ENCODE results near the gene AIRE.

AIRE gene

DNA sequence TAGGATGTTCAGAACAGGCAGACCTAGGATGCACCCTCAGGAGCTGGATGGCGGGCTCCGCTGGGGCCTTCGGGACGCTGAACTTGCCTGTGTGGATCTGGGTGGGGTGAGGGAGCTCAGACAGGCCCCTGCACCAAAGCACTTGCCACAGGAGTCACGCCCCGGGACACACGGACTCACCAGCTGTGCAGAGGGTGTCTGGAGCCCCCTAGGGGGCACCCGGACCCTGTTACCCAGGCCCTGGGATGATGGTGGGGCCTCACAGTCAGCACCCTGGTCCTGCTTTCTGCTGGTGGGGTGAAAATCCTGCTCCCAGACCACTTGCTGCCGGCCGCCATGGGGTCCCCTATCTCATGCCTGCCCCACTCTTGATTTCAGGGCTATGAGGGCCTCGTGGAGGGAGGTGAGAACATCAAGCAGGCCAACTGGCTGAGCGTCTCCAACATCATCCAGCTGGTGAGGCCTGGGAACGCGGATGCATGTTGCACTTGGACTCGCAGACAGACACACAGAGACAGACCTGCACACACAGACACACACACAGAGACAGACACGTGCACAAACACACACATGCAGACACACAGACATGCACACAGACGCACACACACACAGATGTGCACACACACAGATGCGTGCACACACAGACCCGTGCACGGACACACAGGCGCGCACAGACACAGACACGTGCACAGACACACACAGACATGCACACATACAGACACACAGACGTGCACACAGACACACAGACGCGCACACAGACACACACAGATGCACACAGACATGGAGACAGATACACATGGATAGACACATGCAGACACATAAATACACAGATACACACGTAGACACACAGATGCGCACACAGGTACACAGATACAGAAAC lies 25.2 kb downstream of the AIRE start:
- no peak for DNase-seq
- no peak overlapping the region for H2BK15ac ChIP-seq (ENCODE audit: low read depth, poor library complexity, severe bottlenecking)
- H3K4me3 ChIP-seq (ENCODE audit: insufficient read depth in 1 of 2, low read depth in 1 of 2, low read length in 2 of 2): no peak overlapping the region
- H3K27me3 ChIP-seq (ENCODE audit: control insufficient read depth in 1 of 2, insufficient read depth in 1 of 2, low read length in 2 of 2): no peaks in the 10 kb centered on the region
- no peak overlapping the region for H2BK120ac ChIP-seq (ENCODE audit: low read depth, low read length)
- no peak overlapping the region for H4K8ac ChIP-seq (ENCODE audit: low read length)
- no peak overlapping the region for H4K91ac ChIP-seq (ENCODE audit: low read length)
- no peak overlapping the region for H3K18ac ChIP-seq (ENCODE audit: low read depth in 1 of 2, low read length in 2 of 2)
- H3K9me3 ChIP-seq (ENCODE audit: control insufficient read depth, low read length): no peaks in the 10 kb centered on the region
- peaks cover 48 to 95% of the 10 kb centered on the region in 2 experiments for H3K36me3 ChIP-seq (ENCODE audit: control insufficient read depth in 1 of 2, insufficient read depth in 2 of 2, low read depth in 1 of 2, low read length in 2 of 2)
- no peak overlapping the region for H3K4ac ChIP-seq (ENCODE audit: low read depth in 1 of 2, low read length in 2 of 2)
- H3K14ac ChIP-seq (ENCODE audit: low read length in 2 of 2): no peak overlapping the region
- no peak overlapping the region for H3K4me2 ChIP-seq (ENCODE audit: low read length, poor library complexity, severe bottlenecking)
- H2AFZ ChIP-seq (ENCODE audit: low read depth, low read length): no peak overlapping the region
- no peak overlapping the region for H3K9ac ChIP-seq (ENCODE audit: low read length)
- no peak overlapping the region for H2BK12ac ChIP-seq (ENCODE audit: low read length in 2 of 2)
- H2AK5ac ChIP-seq (ENCODE audit: low read length, severe bottlenecking): no peak overlapping the region
- H3K79me1 ChIP-seq (replicated peaks; ENCODE audit: low read length, poor library complexity, severe bottlenecking): peaks cover 21% of the 10 kb centered on the region
- H2BK5ac ChIP-seq (ENCODE audit: low read depth, low read length, poor library complexity, severe bottlenecking): no peak overlapping the region
- H3K27ac ChIP-seq (ENCODE audit: low read length, poor library complexity, severe bottlenecking): no peak overlapping the region
- 96% methylated on average over 28 of the region's 28 CpGs for WGBS
- no peak overlapping the region for H3K23ac ChIP-seq (ENCODE audit: low read length in 2 of 2)
- H3K4me1 ChIP-seq (ENCODE audit: control insufficient read depth, insufficient read depth, low read depth, low read length): peaks cover 2% of the 10 kb centered on the region

DNA sequence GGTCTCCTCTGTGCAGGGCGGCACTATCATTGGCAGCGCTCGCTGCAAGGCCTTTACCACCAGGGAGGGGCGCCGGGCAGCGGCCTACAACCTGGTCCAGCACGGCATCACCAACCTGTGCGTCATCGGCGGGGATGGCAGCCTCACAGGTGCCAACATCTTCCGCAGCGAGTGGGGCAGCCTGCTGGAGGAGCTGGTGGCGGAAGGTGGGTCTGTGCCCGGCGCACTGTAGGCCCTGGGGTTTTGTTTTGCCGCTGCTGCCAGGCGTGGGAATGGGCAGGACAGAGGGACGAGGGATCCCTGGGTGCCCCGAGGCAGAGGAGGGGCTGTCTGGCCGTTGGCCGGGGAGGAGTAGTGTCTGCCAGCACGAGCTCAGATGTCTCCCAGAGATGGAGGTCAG lies 26.4 kb downstream of the AIRE start:
- H3K14ac ChIP-seq (ENCODE audit: low read length in 2 of 2): no peak overlapping the region
- H2BK5ac ChIP-seq (ENCODE audit: low read depth, low read length, poor library complexity, severe bottlenecking): no peak overlapping the region
- H3K36me3 ChIP-seq (ENCODE audit: control insufficient read depth in 1 of 2, insufficient read depth in 2 of 2, low read depth in 1 of 2, low read length in 2 of 2): peaks cover 57 to 96% of the 10 kb centered on the region in 2 experiments
- no peak overlapping the region for H3K18ac ChIP-seq (ENCODE audit: low read depth in 1 of 2, low read length in 2 of 2)
- no peaks in the 10 kb centered on the region for H3K27me3 ChIP-seq (ENCODE audit: control insufficient read depth in 1 of 2, insufficient read depth in 1 of 2, low read length in 2 of 2)
- no peak overlapping the region for H2AFZ ChIP-seq (ENCODE audit: low read depth, low read length)
- H3K9ac ChIP-seq (ENCODE audit: low read length): no peak overlapping the region
- H2AK5ac ChIP-seq (ENCODE audit: low read length, severe bottlenecking): no peak overlapping the region
- H3K23ac ChIP-seq (ENCODE audit: low read length in 2 of 2): no peak overlapping the region
- DNase-seq: no peak
- no peaks in the 10 kb centered on the region for H3K9me3 ChIP-seq (ENCODE audit: control insufficient read depth, low read length)
- no peaks in the 10 kb centered on the region for H3K4me1 ChIP-seq (ENCODE audit: control insufficient read depth, insufficient read depth, low read depth, low read length)
- H3K27ac ChIP-seq (ENCODE audit: low read length, poor library complexity, severe bottlenecking): no peak overlapping the region
- H4K91ac ChIP-seq (ENCODE audit: low read length): no peak overlapping the region
- no peak overlapping the region for H3K4me3 ChIP-seq (ENCODE audit: insufficient read depth in 1 of 2, low read depth in 1 of 2, low read length in 2 of 2)
- H3K4ac ChIP-seq (ENCODE audit: low read depth in 1 of 2, low read length in 2 of 2): no peak overlapping the region
- WGBS: 98% methylated on average over 22 of the region's 22 CpGs
- H2BK120ac ChIP-seq (ENCODE audit: low read depth, low read length): no peak overlapping the region
- H2BK12ac ChIP-seq (ENCODE audit: low read length in 2 of 2): no peak overlapping the region
- peaks cover 12% of the 10 kb centered on the region for H3K79me1 ChIP-seq (replicated peaks; ENCODE audit: low read length, poor library complexity, severe bottlenecking)
- no peak overlapping the region for H2BK15ac ChIP-seq (ENCODE audit: low read depth, poor library complexity, severe bottlenecking)
- no peak overlapping the region for H3K4me2 ChIP-seq (ENCODE audit: low read length, poor library complexity, severe bottlenecking)
- no peak overlapping the region for H4K8ac ChIP-seq (ENCODE audit: low read length)

DNA sequence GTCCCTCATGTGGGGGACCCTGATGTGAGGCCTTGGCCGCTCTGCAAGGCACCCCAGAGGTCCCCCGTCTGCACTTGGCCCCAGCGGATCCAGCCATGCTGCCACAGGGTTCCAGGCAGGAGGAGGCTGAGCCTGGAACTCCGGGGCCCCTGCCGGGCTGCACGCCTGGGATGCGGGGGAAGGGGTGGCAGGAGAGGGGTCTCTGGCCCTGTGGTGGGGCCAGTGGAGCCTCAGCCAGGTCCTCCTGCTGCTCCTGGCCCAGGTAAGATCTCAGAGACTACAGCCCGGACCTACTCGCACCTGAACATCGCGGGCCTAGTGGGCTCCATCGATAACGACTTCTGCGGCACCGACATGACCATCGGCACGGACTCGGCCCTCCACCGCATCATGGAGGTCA lies 27.0 kb downstream of the AIRE start:
- H2AFZ ChIP-seq (ENCODE audit: low read depth, low read length): no peak overlapping the region
- H3K9ac ChIP-seq (ENCODE audit: low read length): no peak overlapping the region
- H3K4me3 ChIP-seq (ENCODE audit: insufficient read depth in 1 of 2, low read depth in 1 of 2, low read length in 2 of 2): no peak overlapping the region
- H2BK120ac ChIP-seq (ENCODE audit: low read depth, low read length): no peak overlapping the region
- no peak overlapping the region for H4K91ac ChIP-seq (ENCODE audit: low read length)
- H2BK5ac ChIP-seq (ENCODE audit: low read depth, low read length, poor library complexity, severe bottlenecking): no peak overlapping the region
- H2BK15ac ChIP-seq (ENCODE audit: low read depth, poor library complexity, severe bottlenecking): no peak overlapping the region
- no peak overlapping the region for H3K27ac ChIP-seq (ENCODE audit: low read length, poor library complexity, severe bottlenecking)
- peaks cover 12% of the 10 kb centered on the region for H3K79me1 ChIP-seq (replicated peaks; ENCODE audit: low read length, poor library complexity, severe bottlenecking)
- no peak overlapping the region for H3K4ac ChIP-seq (ENCODE audit: low read depth in 1 of 2, low read length in 2 of 2)
- H3K4me2 ChIP-seq (ENCODE audit: low read length, poor library complexity, severe bottlenecking): no peak overlapping the region
- no peaks in the 10 kb centered on the region for H3K27me3 ChIP-seq (ENCODE audit: control insufficient read depth in 1 of 2, insufficient read depth in 1 of 2, low read length in 2 of 2)
- H2AK5ac ChIP-seq (ENCODE audit: low read length, severe bottlenecking): no peak overlapping the region
- no peak overlapping the region for H3K14ac ChIP-seq (ENCODE audit: low read length in 2 of 2)
- no peaks in the 10 kb centered on the region for H3K4me1 ChIP-seq (ENCODE audit: control insufficient read depth, insufficient read depth, low read depth, low read length)
- H3K9me3 ChIP-seq (ENCODE audit: control insufficient read depth, low read length): no peaks in the 10 kb centered on the region
- DNase-seq: no peak
- peaks cover 58 to 96% of the 10 kb centered on the region in 2 experiments for H3K36me3 ChIP-seq (ENCODE audit: control insufficient read depth in 1 of 2, insufficient read depth in 2 of 2, low read depth in 1 of 2, low read length in 2 of 2)
- no peak overlapping the region for H3K23ac ChIP-seq (ENCODE audit: low read length in 2 of 2)
- no peak overlapping the region for H4K8ac ChIP-seq (ENCODE audit: low read length)
- H3K18ac ChIP-seq (ENCODE audit: low read depth in 1 of 2, low read length in 2 of 2): no peak overlapping the region
- no peak overlapping the region for H2BK12ac ChIP-seq (ENCODE audit: low read length in 2 of 2)
- 97% methylated on average over 19 of the region's 19 CpGs for whole genome bisulfite sequencing

DNA sequence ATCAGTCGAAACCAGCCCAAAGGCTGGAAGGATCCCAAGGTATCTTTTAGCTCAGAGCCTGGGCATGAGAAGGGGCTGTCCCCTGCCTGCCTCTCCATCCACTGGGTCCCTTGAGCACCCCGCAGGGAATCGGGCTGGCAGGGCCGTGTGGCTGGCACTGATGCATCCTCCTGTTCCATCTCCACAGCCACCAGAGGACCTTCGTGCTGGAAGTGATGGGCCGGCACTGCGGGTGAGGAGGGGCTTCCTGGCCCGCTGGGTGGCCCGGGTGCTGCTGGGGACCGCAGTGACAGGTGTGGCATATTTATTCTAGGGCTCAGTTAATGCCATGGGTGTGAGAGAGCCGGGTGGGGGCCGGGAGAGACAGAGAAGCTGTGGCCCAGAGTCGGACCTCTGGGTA lies 27.8 kb downstream of the AIRE start:
- no peak overlapping the region for H2BK15ac ChIP-seq (ENCODE audit: low read depth, poor library complexity, severe bottlenecking)
- H2BK120ac ChIP-seq (ENCODE audit: low read depth, low read length): no peak overlapping the region
- H3K27me3 ChIP-seq (ENCODE audit: control insufficient read depth in 1 of 2, insufficient read depth in 1 of 2, low read length in 2 of 2): no peaks in the 10 kb centered on the region
- H2AFZ ChIP-seq (ENCODE audit: low read depth, low read length): no peak overlapping the region
- H3K9ac ChIP-seq (ENCODE audit: low read length): no peak overlapping the region
- peaks cover 12% of the 10 kb centered on the region for H3K79me1 ChIP-seq (replicated peaks; ENCODE audit: low read length, poor library complexity, severe bottlenecking)
- no peak overlapping the region for H3K23ac ChIP-seq (ENCODE audit: low read length in 2 of 2)
- peaks cover 58 to 99% of the 10 kb centered on the region in 2 experiments for H3K36me3 ChIP-seq (ENCODE audit: control insufficient read depth in 1 of 2, insufficient read depth in 2 of 2, low read depth in 1 of 2, low read length in 2 of 2)
- H2BK12ac ChIP-seq (ENCODE audit: low read length in 2 of 2): no peak overlapping the region
- H4K8ac ChIP-seq (ENCODE audit: low read length): no peak overlapping the region
- H3K14ac ChIP-seq (ENCODE audit: low read length in 2 of 2): no peak overlapping the region
- no peak for DNase-seq
- no peak overlapping the region for H3K27ac ChIP-seq (ENCODE audit: low read length, poor library complexity, severe bottlenecking)
- no peak overlapping the region for H2AK5ac ChIP-seq (ENCODE audit: low read length, severe bottlenecking)
- H3K9me3 ChIP-seq (ENCODE audit: control insufficient read depth, low read length): no peaks in the 10 kb centered on the region
- no peak overlapping the region for H3K18ac ChIP-seq (ENCODE audit: low read depth in 1 of 2, low read length in 2 of 2)
- no peaks in the 10 kb centered on the region for H3K4me1 ChIP-seq (ENCODE audit: control insufficient read depth, insufficient read depth, low read depth, low read length)
- no peak overlapping the region for H3K4me2 ChIP-seq (ENCODE audit: low read length, poor library complexity, severe bottlenecking)
- H4K91ac ChIP-seq (ENCODE audit: low read length): no peak overlapping the region
- H3K4ac ChIP-seq (ENCODE audit: low read depth in 1 of 2, low read length in 2 of 2): no peak overlapping the region
- H3K4me3 ChIP-seq (ENCODE audit: insufficient read depth in 1 of 2, low read depth in 1 of 2, low read length in 2 of 2): no peak overlapping the region
- H2BK5ac ChIP-seq (ENCODE audit: low read depth, low read length, poor library complexity, severe bottlenecking): no peak overlapping the region
- 96% methylated on average over 13 of the region's 13 CpGs for WGBS

Data from mesenchymal stem cell (in vitro differentiated cells and primary cell).